ENCODE results near the gene REPS2.

The REPS2 gene

DNA sequence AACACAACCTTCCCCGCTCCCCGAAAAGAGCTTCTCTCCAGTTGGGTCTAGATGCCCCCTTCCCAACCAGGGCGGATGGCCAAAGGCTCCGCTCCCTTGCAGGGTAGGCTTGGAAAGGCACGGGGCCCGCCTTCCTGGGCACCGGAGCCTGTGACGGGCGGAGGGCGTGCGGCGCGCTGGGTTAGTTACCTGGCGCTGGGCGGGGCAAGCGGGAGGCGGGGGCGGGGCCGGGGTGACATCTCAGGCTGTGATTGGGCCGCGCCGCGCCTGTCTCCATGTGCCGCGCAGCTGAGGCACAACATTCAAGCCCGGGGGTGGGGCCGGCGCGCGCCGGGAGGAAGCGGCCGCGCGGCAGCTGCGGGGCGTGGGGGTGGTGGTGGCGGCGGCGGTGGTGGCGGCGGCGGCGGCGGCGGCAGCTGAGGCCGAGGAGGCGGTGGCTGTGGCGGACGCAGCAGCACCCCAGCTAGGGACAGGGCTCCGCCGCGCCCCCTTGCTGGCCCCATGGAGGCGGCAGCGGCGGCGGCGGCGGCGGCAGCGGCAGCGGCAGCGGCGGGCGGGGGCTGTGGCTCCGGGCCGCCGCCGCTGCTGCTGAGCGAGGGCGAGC lies at the start of gene REPS2:
Gene REPS2, plus strand, starts transcription at position 298 of the 604 bp plus-strand sequence. Its CDS starts 204 bp downstream, at position 502.
- TF ChIP-seq, protein P1, sequence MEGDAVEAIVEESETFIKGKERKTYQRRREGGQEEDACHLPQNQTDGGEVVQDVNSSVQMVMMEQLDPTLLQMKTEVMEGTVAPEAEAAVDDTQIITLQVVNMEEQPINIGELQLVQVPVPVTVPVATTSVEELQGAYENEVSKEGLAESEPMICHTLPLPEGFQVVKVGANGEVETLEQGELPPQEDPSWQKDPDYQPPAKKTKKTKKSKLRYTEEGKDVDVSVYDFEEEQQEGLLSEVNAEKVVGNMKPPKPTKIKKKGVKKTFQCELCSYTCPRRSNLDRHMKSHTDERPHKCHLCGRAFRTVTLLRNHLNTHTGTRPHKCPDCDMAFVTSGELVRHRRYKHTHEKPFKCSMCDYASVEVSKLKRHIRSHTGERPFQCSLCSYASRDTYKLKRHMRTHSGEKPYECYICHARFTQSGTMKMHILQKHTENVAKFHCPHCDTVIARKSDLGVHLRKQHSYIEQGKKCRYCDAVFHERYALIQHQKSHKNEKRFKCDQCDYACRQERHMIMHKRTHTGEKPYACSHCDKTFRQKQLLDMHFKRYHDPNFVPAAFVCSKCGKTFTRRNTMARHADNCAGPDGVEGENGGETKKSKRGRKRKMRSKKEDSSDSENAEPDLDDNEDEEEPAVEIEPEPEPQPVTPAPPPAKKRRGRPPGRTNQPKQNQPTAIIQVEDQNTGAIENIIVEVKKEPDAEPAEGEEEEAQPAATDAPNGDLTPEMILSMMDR (IDR thresholded peaks at IDR 0.05; ENCODE audit: insufficient read depth, low read depth, low read length, missing control alignments), result peak; percentile 1
- DNase-seq (ENCODE audit: low read depth), result peak; percentile 77

DNA sequence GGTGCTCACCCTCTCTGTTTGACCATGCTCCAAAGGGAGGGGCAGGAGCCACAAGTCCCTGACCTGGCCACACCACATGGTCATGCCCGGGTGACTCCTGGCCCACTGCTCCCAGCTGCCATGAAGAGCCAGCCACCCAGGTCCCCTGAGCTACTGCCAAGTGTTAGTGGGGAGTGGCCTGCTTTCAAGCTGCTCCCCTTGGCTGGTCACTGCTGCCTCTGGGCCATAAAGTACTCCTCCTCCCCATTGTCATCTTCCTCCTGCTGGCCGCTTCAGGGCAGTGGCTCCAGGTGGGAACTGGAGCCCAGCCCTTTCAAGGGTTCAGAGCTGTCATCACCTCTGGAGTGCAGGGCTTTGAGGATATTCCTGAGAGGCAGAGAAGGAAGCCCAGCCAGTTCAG lies 49.0 kb upstream of the REPS2 start:
- DNase-seq (ENCODE audit: low read depth), result no peak
- no peak overlapping the region for H3K4me3 ChIP-seq (ENCODE audit: low read depth, low read length)
- TF ChIP-seq, protein P1 (IDR thresholded peaks at IDR 0.05; ENCODE audit: insufficient read depth, low read depth, low read length, missing control alignments), result no peak

More for the DNA sequence above, at the start of gene REPS2:
- H3K4me3 ChIP-seq (ENCODE audit: low read depth, low read length), result peak within 1 kb of the TSS; percentile 46

DNA sequence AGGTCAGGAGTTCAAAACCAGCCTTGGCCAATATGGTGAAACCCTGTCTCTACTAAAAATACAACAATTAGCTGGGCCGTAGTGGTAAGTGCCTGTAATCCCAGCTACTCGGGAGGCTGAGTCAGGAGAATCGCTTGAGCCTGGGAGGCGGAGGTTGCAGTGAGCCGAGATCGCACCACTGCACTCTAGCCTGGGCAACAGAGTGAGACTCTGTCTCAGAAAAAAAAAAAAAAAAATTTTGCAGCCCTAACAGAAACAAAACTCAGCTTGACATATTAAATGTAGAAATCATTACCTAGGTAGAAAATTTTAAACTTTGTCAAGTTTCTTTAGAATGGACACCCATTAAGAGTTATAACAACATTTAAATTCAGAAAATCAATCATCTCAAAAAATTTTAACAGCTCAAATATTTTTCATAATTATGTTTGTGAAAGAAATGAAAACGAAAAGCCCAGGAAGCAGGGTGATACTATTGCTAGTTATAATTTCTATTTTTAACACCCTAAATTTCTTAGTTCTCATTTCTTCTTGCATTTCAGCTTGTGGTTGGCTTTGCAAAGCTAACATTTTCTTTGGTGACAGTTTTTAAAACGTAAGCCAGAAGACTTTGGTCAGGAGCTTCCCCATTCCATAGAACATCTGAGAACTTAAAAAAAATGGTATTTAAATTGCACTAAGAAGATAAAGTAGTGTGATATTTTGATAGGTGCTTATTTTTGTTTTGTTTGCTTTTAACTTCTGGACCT lies 43.0 kb upstream of the REPS2 start:
- no peak overlapping the region for H3K4me3 ChIP-seq (ENCODE audit: low read depth, low read length)
- DNase-seq (ENCODE audit: low read depth), result peak; percentile 53
- TF ChIP-seq, protein P1 (IDR thresholded peaks at IDR 0.05; ENCODE audit: insufficient read depth, low read depth, low read length, missing control alignments), result no peak

DNA sequence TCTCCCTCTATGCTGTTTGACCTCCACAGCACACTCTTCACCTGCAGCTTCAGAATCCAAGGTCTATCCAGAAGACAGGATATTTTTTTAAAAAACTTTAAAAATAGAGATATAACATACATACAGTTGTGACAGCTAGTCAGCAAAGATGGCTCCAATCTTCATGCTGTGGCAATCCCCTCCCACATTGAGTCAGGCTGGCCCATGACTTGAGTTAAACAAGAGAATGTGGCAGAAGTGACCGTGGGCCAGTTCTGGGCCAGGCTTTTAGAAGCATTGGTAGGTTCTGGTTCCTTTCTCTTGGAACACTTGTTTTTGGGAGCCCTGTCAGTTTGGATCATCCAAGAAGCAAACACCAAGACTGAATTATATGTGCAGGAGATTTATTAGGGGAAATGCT lies 36.1 kb upstream of the REPS2 start:
- TF ChIP-seq, protein P1 (IDR thresholded peaks at IDR 0.05; ENCODE audit: insufficient read depth, low read depth, low read length, missing control alignments), result no peak
- no peak overlapping the region for H3K4me3 ChIP-seq (ENCODE audit: low read depth, low read length)
- DNase-seq (ENCODE audit: low read depth), result no peak

DNA sequence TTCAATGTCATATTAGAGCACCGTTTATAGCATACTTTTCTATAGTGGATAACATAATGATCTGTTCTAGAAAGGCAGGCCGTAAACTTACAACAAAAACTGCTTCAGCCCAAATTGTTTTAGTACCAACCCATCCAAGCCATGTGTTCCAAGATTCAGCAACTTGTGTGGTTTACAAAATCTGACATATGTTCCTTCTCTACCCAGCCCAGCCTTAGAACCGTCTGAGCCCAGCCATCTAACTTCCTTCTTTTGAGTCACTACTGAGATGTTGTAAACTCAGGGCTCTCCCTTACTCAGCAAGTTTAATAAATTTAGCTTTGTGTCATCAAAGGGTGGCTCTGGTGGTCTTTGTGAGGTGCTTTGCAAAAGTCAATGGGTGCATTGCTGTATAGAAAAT lies 32.4 kb upstream of the REPS2 start:
- TF ChIP-seq, protein P1 (IDR thresholded peaks at IDR 0.05; ENCODE audit: insufficient read depth, low read depth, low read length, missing control alignments), result no peak
- no peak overlapping the region for H3K4me3 ChIP-seq (ENCODE audit: low read depth, low read length)
- DNase-seq (ENCODE audit: low read depth), result no peak

DNA sequence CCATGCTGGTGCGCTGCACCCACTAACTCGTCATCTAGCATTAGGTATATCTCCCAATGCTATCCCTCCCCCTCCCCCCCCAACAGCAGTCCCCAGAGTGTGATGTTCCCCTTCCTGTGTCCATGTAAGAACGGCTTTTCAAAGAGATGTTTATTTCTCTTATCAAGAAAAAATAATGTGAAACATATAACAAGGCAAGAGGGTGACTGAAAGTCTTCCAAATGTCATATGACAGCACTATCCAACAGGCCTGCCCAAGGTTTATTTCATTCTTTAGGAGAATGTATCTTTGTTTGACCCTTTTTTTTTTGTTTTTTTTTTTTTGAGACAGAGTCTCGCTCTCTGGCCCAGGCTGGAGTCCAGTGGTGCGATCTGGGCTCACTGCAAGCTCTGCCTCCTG lies 29.9 kb upstream of the REPS2 start:
- no peak overlapping the region for H3K4me3 ChIP-seq (ENCODE audit: low read depth, low read length)
- no peak for DNase-seq (ENCODE audit: low read depth)
- TF ChIP-seq, protein P1 (IDR thresholded peaks at IDR 0.05; ENCODE audit: insufficient read depth, low read depth, low read length, missing control alignments), result no peak

All from GM12865 (cell line).